Measurements from ENCODE around the gene HEMGN.
A peak's percentile ranks its signal among the peaks of the same experiment; 100 is the strongest.
"Not testable (repeated sequence)": the region's sequence is repeated elsewhere in the genome, so short reads cannot be mapped to it uniquely, and the experiment has no call there.

The HEMGN gene

GRCh38 chr9:97938081-97938644 lies at the start of gene HEMGN:
Gene HEMGN, minus strand, starts transcription at chr9:97938172. Its CDS starts 36 bp downstream, at chr9:97938136.
- no peak for DNase-seq (ENCODE audit: low spot score)

- no peak for DNase-seq (ENCODE audit: low spot score)
These were observed 49.5 kb upstream of the HEMGN start for GRCh38 chr9:97987487-97987886.

- no peak for DNase-seq (ENCODE audit: low spot score)
These were observed 47.3 kb upstream of the HEMGN start for GRCh38 chr9:97985058-97985861.

- DNase-seq (ENCODE audit: low spot score): peak; percentile 70
These were observed 46.5 kb upstream of the HEMGN start for GRCh38 chr9:97984188-97985057.

GRCh38 chr9:97983589-97984187 lies 45.7 kb upstream of the HEMGN start:
- no peak for DNase-seq (ENCODE audit: low spot score)

- DNase-seq (ENCODE audit: low spot score): peak; percentile 77
These were observed 45.0 kb upstream of the HEMGN start, which contains the start of gene ANP32B for GRCh38 chr9:97982683-97983588. Gene ANP32B, plus strand, starts transcription at chr9:97983341. Its CDS starts 215 bp downstream, at chr9:97983556.

- DNase-seq (ENCODE audit: low spot score): no peak
These were observed 44.1 kb upstream of the HEMGN start for GRCh38 chr9:97981846-97982682.

GRCh38 chr9:97980918-97981845 lies 43.2 kb upstream of the HEMGN start:
- DNase-seq (ENCODE audit: low spot score): peak; percentile 97

- DNase-seq (ENCODE audit: low spot score): no peak
These were observed 42.5 kb upstream of the HEMGN start for GRCh38 chr9:97980479-97980803.

- no peak for DNase-seq (ENCODE audit: low spot score)
These were observed 42.0 kb upstream of the HEMGN start for GRCh38 chr9:97979788-97980478.

GRCh38 chr9:97978371-97979130 lies 40.6 kb upstream of the HEMGN start:
- no peak for DNase-seq (ENCODE audit: low spot score)

- not testable (repeated sequence) for DNase-seq (ENCODE audit: low spot score)
These were observed 38.7 kb upstream of the HEMGN start for GRCh38 chr9:97976633-97977032.

- no peak for DNase-seq (ENCODE audit: low spot score)
These were observed 37.4 kb upstream of the HEMGN start for GRCh38 chr9:97975376-97975775.

GRCh38 chr9:97972753-97973152 lies 34.8 kb upstream of the HEMGN start:
- DNase-seq (ENCODE audit: low spot score): no peak

- DNase-seq (ENCODE audit: low spot score): no peak
These were observed 32.2 kb upstream of the HEMGN start for GRCh38 chr9:97970165-97970564.

GRCh38 chr9:97969014-97969413 lies 31.0 kb upstream of the HEMGN start:
- DNase-seq (ENCODE audit: low spot score): no peak

- DNase-seq (ENCODE audit: low spot score): no peak
These were observed 28.5 kb upstream of the HEMGN start for GRCh38 chr9:97966493-97966892.

- no peak for DNase-seq (ENCODE audit: low spot score)
These were observed 26.9 kb upstream of the HEMGN start for GRCh38 chr9:97964901-97965300.
